ENCODE data around the gene ACOT7. TPM values are rescaled to one million over a fixed set of nuclear protein-coding genes. Genes with fewer than 3 reads are reported as not detected.

Gene ACOT7
- total and polyA plus RNA-seq, 2 experiments from 2014 or later = 167 to 169 TPM

GRCh38 chr1:6263716-6264115, 129.9 kb downstream of the ACOT7 start:
- Mint-ChIP-seq H3K27me3 (ENCODE audit: insufficient read depth, low read depth, poor library complexity) (peaks cover 30% of the 10 kb centered on the region), H3K27ac (no peak overlapping the region), H3K36me3 (ENCODE audit: low read depth) (no peaks in the 10 kb centered on the region; the same call in 2 of the 3 replicates), H3K4me3 (no peak overlapping the region), H3K4me1 (peaks cover 11% of the 10 kb centered on the region; the same call in 2 of the 3 replicates), H3K9me3 (no peaks in the 10 kb centered on the region)
- Histone ChIP-seq H3K79me2 (replicated peaks; ENCODE audit: insufficient read depth) (no peaks in the 10 kb centered on the region), H3K9me2 (ENCODE audit: insufficient read depth) (no peaks in the 10 kb centered on the region), H3K36me3 (ENCODE audit: insufficient read depth) (no peaks in the 10 kb centered on the region), H3K27me3 (ENCODE audit: insufficient read depth) (peaks cover 21% of the 10 kb centered on the region), H3K27ac (ENCODE audit: low read depth) (no peak overlapping the region), H4K20me1 (replicated peaks; ENCODE audit: insufficient read depth) (no peaks in the 10 kb centered on the region; the same call in 1 of the 2 replicates), H3K4me1 (ENCODE audit: insufficient read depth) (no peaks in the 10 kb centered on the region; the same call in 1 of the 2 replicates), H2AFZ (no peak overlapping the region), H3K4me2 (no peak overlapping the region), H3K4me3 (no peak overlapping the region), H3F3A (replicated peaks; ENCODE audit: low read depth) (peaks cover 22% of the 10 kb centered on the region)
- no peak for DNase-seq (ENCODE audit: low spot score)
- no peak for ATAC-seq
- TF ChIP-seq ZNF331 (CRISPR knock-in tag; IDR thresholded peaks at IDR 0.05; ENCODE audit: low read depth) (no peak), JUNB (IDR thresholded peaks at IDR 0.05; ENCODE audit: unreplicated experiment) (no peak), ZNF114 (CRISPR knock-in tag; IDR thresholded peaks at IDR 0.05) (no peak), REST (IDR thresholded peaks at IDR 0.05; ENCODE audit: unreplicated experiment) (no peak), EZH2phosphoT487 (IDR thresholded peaks at IDR 0.05; ENCODE audit: unreplicated experiment) (no peak), ETS1 (IDR thresholded peaks at IDR 0.05) (no peak)

- peaks cover 8% of the 10 kb centered on the region; the same call in 2 of the 3 replicates for H3K4me1 Mint-ChIP-seq
- peaks cover 21% of the 10 kb centered on the region for H3F3A ChIP-seq (replicated peaks; ENCODE audit: low read depth)
- H3K9me2 ChIP-seq (ENCODE audit: insufficient read depth) = no peaks in the 10 kb centered on the region
- peaks cover 29% of the 10 kb centered on the region for H3K27me3 Mint-ChIP-seq (ENCODE audit: insufficient read depth, low read depth, poor library complexity)
- no peaks in the 10 kb centered on the region; the same call in 1 of the 2 replicates for H3K4me1 ChIP-seq (ENCODE audit: insufficient read depth)
- no peaks in the 10 kb centered on the region; the same call in 2 of the 3 replicates for H3K36me3 Mint-ChIP-seq (ENCODE audit: low read depth)
- no peaks in the 10 kb centered on the region for H3K36me3 ChIP-seq (ENCODE audit: insufficient read depth)
- no peaks in the 10 kb centered on the region for H3K9me3 Mint-ChIP-seq
- DNase-seq (ENCODE audit: low spot score) = no peak
- no peak overlapping the region for H3K4me3 Mint-ChIP-seq
- no peaks in the 10 kb centered on the region for H3K79me2 ChIP-seq (replicated peaks; ENCODE audit: insufficient read depth)
- no peak overlapping the region for H3K4me2 ChIP-seq
- no peak overlapping the region for H2AFZ ChIP-seq
- H3K4me3 ChIP-seq = no peak overlapping the region
- no peak overlapping the region for H3K27ac Mint-ChIP-seq
- no peak for ATAC-seq
- H4K20me1 ChIP-seq (replicated peaks; ENCODE audit: insufficient read depth) = no peaks in the 10 kb centered on the region; the same call in 1 of the 2 replicates
- no peak overlapping the region for H3K27ac ChIP-seq (ENCODE audit: low read depth)
- peaks cover 21% of the 10 kb centered on the region for H3K27me3 ChIP-seq (ENCODE audit: insufficient read depth)
- TF ChIP-seq EZH2phosphoT487 (IDR thresholded peaks at IDR 0.05; ENCODE audit: unreplicated experiment) (no peak), EZH2 (IDR thresholded peaks at IDR 0.05; ENCODE audit: low read depth, unreplicated experiment) (no peak), JUNB (IDR thresholded peaks at IDR 0.05; ENCODE audit: unreplicated experiment) (no peak), ZNF331 (CRISPR knock-in tag; IDR thresholded peaks at IDR 0.05; ENCODE audit: low read depth) (no peak), NANOG (IDR thresholded peaks at IDR 0.05; ENCODE audit: borderline replicate concordance) (no peak), ETS1 (IDR thresholded peaks at IDR 0.05) (no peak), ZNF114 (CRISPR knock-in tag; IDR thresholded peaks at IDR 0.05) (no peak)
These were observed 130.8 kb downstream of the ACOT7 start for GRCh38 chr1:6262555-6263420.

All from GM23338 (cell line).